GM21786 (cell line): ENCODE measurements around the gene CHCHD4.
"Not testable (repeated sequence)": the region's sequence is repeated elsewhere in the genome, so short reads cannot be mapped to it uniquely, and the experiment has no call there.

ENCODE experiments used
- ATAC-seq: cut with Tn5 transposase; IDR thresholded peaks from one replicate; pipeline ENCODE4 v1.9.1; 2021; ENCODE audit not compliant: unreplicated experiment

Gene CHCHD4

DNA sequence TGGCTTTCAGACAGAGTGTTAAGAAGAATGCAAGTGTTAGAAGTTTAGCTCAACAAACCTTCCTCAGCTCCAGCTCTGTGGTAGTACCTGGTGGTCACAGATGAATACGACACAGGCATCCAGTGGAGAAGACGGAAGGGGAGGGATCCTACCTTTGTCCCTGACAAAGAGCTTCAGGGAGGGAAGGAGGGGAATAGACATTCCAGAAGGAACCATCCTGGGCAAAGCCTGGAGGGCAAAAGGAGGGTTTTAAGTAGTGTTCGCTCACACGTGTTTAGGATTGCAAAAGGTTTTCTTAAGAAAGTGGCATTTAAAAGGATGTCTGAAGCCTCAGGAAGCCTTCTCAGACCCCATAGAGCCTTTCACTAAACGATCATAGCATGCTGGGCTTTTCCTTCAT lies 2.8 kb downstream of the CHCHD4 start:
- ATAC-seq: no peak

GRCh38 chr3:14120921-14121448 lies 3.7 kb downstream of the CHCHD4 start:
- not testable (repeated sequence) for ATAC-seq

DNA sequence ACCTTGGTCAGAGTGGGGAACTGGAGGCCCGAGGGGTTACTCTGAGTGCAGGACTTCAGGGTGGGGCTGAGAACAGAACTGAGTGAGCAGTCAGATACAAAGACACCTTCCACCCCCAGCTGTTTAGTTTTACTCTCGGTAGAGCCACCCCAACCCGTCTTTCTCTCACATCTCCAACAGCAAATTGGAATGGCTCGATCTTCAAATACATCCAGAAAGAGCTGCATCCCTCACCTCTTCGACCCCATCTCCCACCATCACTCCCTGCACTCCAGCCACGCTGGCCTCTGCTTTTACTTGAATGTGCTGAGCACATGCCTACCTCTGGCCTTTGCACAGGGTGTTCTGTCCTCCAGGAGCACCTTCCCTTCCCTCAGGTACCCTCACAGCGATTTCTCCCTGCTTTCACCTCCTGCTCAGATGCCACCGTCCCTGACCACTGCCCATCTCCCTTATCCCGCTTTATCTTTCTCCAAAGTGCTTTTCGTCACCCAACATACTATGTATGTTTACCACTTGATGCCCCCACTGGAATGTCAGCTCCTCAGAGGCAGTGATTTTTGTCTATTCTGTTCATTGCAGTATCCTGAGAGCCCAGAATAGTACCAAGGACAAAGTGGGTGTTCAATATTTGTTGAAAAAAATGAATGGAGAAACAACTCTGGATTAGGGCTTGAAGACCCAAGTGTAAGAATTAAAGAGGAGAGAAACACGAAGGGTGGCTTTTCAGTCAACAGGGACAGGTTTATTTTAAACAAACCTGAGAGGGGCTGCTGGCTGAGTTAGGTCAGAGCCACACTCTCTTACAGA lies 4.4 kb downstream of the CHCHD4 start:
- no peak for ATAC-seq

DNA sequence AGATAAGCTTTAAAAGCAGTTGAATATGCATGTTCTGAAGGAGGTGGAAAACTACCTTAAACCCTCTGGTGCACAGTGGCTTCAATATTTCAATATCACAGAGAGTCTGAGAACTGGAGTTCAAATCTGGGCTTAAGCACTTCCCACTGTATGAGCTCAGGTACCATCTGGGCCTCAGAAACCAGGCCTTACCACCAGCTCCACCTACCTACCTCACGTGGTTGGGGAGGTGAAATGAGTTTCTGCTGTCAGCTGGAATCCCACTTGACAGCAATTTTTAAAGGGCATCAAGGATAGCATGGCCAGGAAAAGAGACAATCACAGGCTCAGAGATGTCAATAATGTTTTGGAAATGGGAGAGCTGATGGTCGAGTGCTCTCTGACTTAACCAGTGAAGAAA lies 5.0 kb downstream of the CHCHD4 start:
- no peak for ATAC-seq

DNA sequence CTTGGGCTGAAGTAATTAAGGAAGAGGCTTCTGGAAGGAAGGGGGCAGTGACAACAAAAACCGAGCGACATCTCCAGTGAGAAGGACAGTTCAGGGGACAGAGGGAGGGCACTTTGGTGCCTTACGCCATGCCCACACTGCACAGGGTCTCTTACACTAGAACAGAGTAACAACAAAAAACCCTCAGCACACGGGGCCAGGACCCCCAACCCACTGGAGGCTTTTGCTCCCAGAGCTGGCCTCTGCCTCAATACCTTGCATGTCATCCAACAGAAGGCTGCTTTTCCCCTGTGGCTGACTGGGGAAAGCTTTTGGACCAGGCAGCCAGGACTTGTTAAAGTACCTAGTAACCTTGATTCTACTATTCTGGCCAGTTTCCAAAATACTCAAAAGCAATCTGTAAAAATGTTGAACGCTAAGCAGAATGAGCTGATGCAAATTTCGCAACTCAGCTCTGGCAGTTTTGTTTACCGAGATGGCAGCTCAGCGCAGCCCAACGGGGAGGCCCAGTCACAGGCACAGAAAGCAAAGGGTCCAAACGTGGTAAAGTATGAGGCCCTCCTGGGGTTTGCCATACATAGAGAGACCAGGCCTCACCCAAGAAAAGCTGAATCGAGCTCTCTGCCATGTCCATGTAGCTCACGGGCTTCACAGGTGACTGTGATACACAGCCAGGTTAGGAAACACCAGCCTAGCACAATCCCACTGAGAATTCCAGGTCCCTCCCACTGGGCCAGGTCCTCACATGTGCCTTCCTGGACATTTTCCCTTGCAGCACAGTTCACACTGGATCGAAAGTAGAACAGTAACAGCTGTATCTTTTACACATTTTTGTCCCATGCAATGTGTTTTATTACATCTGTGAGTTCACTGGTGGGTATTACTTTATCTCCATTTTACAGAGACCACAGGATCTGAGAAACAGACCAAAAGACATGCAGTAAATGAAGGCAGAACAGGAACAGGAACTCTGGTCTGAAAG lies 6.0 kb downstream of the CHCHD4 start:
- ATAC-seq: no peak

GRCh38 chr3:14117468-14118399 lies 6.9 kb downstream of the CHCHD4 start:
- no peak for ATAC-seq

DNA sequence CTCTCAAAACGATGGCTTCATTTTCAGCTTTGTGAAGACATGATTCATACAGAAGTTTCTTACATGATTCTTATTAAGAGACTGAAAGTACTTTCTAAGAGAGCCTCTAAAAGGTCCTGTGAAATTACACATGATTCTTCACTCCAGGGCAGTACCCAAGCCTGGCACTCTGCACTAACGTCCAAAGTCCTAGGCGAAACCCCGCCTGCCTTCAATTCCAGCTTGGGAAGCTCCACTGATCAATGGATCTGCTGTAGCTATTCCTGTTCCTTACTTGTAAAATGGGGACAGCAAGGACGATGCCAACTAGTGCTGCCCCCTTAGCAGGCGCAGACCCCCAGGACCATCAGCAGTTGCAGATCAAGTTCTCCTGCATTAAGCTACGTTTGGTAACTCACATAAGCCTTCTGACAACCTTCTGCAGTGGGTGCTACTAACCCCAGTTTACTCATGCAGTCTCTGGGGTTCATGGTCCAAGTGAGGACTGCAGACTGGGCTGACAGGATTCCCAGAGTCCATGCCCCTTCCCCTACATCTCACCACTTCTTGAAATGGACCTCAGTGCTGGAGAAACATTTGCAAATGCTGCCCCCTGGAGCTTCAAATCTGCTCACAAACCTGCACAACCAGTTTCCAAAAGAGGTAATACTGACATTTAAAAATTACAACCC lies 10.6 kb downstream of the CHCHD4 start:
- ATAC-seq: no peak

GRCh38 chr3:14110699-14111098 lies 14.0 kb downstream of the CHCHD4 start:
- ATAC-seq: no peak

DNA sequence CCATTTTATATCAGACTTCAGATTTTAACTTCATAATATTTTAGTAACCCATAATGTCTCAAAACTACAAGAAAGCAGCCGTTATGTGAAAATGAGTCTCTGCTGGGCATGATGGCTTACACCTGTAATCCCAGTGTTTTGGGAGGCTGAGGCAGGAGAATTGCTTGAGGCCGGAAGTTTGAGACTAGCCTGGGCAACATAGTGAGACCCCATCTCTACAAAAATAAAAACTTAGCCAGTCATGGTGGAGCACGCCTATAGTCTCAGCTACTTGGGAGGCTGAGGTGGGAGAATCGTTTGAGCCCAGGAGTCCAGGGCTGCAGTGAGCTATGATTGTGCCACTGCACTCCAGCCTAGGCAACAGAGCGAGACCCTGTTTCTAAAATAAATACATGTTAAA lies 14.8 kb downstream of the CHCHD4 start:
- ATAC-seq: not testable (repeated sequence)

GRCh38 chr3:14097616-14098391 lies 26.9 kb downstream of the CHCHD4 start:
- no peak for ATAC-seq

- no peak for ATAC-seq
Measured at GRCh38 chr3:14096742-14097141, 27.9 kb downstream of the CHCHD4 start.

DNA sequence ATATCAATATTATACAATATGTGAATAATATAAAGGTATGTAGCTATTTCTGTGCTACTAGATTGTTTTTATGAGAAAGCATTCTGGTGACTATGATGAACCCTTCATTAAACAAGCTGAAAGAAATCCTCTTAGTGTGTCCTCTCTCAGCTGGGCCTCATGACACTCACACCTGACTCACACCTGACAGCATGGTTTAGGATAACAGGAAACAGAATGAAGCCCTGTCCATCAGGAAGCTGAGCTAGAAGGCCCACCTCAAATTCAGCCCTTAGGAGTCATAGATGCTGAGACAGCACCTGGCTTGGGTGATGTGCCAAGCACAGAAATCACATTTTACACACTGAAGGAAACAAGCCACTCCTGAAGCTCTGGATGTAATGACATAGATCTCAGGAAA lies 30.8 kb downstream of the CHCHD4 start:
- no peak for ATAC-seq

DNA sequence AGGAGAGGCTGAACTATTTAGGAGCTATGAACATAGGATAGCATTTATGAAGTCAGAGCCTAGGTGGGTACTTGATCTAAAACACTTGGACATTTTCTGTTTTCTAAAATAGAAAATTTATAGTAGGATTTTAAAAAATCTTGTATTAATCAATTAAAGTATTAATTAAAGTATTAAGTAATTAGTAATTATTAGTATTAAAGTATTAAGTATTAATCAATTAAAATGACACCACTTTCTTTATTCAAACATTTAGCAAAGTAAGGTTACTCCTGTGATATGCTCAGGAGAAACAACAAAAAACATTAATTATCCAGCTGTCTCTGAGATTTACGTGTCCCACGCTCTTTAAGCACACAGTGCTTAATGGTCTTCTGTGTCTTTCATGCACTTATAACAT lies 32.2 kb downstream of the CHCHD4 start:
- ATAC-seq: no peak

DNA sequence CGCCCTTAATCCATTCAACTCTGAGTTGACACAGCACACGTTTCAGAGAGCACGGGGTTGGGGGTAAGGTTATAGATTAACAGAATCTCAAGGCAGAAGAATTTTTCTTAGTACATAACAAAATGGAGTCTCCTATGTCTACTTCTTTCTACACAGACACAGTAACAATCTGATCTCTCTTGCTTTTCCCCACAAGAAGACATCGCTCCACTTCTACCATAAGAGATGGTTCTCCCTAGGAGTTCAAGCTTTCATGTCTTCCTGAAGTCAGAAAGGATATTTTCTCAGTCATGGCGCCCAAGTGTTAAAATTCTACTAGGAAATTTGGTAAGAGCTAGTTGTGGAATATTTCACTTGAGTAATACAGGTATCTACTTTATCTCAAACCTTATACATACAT lies 32.7 kb downstream of the CHCHD4 start:
- not testable (repeated sequence) for ATAC-seq

DNA sequence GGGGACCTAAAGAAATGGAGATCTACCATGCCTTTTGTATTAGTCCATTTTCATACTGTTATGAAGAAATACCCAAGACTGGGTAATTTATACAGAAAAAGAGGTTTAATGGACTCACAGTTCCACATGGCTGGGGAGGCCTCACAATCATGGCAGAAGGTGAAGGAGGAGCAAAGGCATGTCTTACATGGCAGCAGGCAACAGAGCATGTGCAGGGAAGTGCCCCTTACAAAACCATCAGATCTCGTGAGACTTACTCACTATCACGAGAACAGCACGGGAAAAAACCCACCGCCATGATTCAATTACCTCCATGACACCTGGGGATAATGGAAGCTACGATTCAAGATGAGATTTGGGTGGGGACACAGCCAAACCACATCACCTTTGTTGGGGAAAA lies 37.2 kb downstream of the CHCHD4 start:
- not testable (repeated sequence) for ATAC-seq

DNA sequence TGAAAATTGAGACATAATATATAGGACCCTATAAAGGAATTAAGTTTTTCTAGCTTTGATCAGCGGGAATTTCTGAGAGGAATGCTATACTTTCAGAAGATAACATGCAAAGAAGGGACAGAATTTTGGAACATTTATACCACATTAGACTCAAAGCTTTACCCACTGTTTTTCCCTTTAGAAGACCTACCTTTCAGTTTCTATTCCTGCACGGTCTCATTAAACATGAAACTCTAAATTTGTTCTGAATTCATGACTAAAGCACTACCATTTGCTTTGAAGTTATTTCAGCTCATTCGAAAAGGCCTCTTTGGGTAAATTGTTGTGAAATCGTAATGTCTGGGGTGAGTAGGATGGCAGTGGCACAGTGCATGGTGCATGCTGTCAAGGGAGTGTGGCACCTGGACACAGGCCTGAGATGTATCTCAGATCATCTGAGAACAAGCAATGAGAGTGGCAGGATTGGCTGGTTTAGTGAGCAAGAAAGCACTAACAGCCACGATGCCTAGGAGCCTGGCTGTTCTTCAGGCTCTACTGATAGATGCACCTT lies 42.5 kb downstream of the CHCHD4 start:
- no peak for ATAC-seq

DNA sequence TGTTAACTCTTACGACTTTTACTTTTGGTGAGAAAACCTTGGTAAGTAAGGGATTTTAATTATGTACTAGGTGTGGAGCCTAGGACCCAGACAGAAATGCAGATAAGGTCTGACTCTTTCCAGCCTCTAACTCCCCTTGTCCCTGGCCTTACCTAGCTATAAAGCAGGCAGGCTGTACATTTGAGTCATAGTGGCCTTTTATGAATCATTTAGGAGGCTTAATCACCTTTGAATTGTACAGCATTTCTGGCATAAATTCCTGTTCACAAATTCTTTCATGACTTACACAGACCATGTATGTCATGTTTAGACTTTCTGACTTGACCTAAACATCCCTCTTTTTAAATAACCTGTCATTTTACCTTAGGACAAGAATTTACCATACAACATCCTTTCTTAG lies 47.4 kb downstream of the CHCHD4 start:
- ATAC-seq: no peak

DNA sequence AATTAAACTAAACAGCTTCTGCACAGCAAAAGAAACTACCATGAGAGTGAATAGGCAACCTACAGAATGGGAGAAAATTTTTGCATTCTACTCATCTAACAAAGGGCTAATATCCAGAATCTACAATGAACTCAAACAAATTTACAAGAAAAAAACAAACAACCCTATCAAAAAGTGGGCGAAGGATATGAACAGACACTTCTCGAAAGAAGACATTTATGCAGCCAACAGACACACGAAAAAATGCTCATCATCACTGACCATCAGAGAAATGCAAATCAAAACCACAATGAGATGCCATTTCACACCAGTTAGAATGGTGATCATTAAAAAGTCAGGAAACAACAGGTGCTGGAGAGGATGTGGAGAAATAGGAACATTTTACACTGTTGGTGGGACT lies 49.4 kb downstream of the CHCHD4 start:
- ATAC-seq: not testable (repeated sequence)

- no peak for ATAC-seq
Measured at GRCh38 chr3:14064910-14065309, 59.8 kb downstream of the CHCHD4 start.
